Kidney tubule cell (primary cell): ENCODE results near the gene CRMP1.

ENCODE experiments used
- DNase-seq: peaks from one replicate; pipeline ENCODE4 v3.0.0-alpha.2; 2018; ENCODE audit warnings: low spot score

CRMP1 gene

DNA sequence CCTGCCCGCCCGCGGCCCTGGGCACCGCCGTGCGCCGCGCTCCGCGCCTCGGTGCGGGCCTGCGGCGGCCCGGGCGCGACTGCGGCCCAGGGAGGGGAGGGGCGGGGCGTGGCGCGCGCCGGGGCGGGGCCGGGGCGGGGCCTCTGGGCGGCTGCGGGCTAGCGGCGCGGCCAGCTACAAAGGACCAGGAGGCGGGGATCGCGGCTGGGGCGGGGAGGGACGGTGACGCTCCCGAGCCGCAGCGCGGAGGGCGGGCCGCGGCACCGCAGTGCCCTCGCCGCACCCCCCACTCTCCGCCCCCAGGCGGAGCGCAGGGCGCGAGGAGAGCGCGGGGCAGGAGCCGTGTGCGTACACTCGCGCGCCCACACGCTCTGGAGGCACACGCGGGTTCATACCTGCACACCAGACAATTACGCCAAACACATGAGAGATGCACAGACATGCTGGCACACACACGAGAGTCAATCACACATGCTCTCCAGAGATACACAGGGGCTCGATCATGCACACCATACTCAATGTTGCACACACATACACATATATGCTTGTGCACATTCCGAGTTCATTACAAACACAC is at the start of gene CRMP1:
TSS of gene CRMP1 (minus strand) at position 83 of the 577 bp plus-strand sequence. CDS start 117 bp downstream, outside the sequence.
- no peak for DNase-seq

GRCh38 chr4:5941601-5942000 is 48.7 kb upstream of the CRMP1 start:
- no peak for DNase-seq

DNA sequence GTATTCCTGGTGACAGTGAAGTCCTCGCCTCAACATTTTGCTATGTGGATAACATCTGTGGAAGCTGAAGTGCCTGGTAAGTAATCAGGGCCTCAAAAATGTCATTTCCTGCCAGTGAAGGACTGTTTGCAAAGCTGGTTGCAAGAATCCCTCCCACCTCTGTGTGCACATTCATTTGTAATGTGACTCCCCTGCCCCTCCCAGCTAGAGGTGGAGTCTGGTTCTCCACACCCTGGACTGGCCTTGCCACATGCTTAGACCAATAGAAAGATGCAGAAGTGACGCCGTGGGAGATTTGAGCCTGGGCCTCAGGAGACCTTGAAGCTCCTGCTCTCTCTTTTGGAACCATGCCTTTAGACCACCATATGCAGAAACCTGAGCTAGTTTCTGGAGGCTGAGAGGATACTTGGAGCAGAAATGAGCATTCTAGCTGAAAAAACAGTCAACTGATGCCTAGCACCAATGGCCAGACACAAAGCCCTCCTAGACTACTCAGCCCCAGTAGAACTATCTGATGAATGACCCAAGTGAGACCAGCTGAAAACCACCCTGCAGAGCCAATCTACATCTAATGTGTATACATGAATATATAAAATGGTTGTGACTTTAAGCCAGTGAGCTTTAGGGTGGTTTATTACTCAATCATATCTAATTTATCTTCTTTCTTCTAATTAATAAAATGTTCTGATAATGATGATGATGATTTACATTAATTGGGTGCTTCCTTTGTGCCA is 47.8 kb upstream of the CRMP1 start:
- peak; percentile 19 for DNase-seq

GRCh38 chr4:5933996-5934831 is 41.3 kb upstream of the CRMP1 start:
- no peak for DNase-seq

GRCh38 chr4:5933116-5933515 is 40.2 kb upstream of the CRMP1 start:
- DNase-seq = no peak

GRCh38 chr4:5932035-5932568 is 39.2 kb upstream of the CRMP1 start:
- DNase-seq = no peak

- no peak for DNase-seq
Observed at GRCh38 chr4:5931526-5931925, 38.6 kb upstream of the CRMP1 start.

GRCh38 chr4:5930876-5931275 is 38.0 kb upstream of the CRMP1 start:
- no peak for DNase-seq

DNA sequence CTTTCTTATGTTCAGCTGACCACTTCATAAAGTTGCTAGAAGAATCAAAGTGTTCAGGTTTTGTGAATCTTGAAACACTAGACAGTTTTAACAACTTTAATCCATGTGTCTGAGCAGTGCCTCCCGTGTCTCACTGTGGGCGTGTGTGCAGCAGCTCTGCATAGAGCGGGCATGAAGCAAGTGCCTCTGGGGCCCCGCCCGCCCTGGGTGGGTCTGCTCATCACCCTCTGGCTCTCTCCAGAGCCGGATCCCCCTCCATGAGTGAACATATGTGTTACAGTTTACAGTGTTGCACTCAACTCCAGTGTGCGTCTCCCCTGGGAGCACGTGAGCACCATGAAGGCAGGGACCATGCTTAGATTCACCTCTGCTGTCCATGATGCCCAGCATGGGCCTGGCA is 37.6 kb upstream of the CRMP1 start:
- DNase-seq = no peak

GRCh38 chr4:5928844-5929420 is 36.0 kb upstream of the CRMP1 start:
- DNase-seq = no peak

GRCh38 chr4:5928274-5928673 is 35.4 kb upstream of the CRMP1 start:
- DNase-seq = no peak

DNA sequence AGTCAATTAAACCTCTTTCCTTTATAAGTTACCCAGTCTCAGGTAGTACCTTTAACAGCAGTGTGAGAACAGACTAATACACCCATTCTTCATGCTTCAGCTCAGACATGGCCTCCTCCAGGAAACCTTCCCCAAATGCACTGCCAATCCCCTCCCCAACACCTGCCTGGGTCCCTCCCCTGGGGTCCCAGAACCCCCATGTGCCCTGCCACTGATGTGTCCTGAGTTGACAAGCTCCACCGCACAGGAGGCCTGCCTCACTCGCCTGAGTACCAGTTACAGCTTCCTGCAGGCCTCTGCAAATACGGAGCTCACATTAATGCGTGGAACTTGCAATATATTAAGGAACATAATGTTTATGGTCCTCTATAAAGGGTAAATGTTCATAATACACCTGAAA is 34.9 kb upstream of the CRMP1 start:
- no peak for DNase-seq

DNA sequence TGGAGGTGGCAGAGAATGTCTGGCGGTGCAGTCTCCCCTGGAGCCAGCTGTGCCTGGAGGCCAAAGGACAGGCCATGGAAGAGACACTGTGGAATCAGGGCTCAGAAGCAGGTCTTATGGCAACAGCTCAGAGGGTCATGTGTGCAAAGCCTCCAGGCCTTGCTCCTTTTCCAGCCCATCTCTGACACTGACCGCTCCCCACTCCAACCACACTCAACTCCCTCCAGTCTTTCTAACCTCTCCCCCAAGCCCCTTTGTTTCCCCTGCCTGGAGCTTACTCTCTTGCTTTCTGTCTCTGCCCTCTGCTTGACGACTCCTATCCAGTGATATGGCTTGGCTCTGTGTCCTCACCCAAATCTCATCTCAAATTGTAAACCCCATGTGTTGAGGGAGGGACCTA is 34.2 kb upstream of the CRMP1 start:
- no peak for DNase-seq

DNA sequence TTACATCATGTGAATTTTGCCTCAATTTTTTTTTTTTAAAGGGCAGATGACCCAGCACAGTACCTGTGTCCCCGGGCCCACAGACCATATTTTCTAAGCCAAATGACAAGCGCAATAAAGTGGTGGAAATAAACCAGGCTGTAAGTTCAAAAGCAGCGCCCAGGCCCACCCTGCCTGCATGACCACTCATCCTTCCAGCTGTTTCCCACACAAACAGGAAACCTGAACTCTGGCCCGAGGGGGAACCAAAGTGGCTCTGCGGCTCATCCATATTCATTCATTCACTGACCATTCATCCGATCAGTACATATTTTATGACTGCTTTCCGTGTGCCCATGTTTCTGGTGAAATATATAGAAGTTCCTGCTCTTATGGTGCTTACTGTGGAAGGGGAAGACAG is 33.7 kb upstream of the CRMP1 start:
- DNase-seq = no peak

DNA sequence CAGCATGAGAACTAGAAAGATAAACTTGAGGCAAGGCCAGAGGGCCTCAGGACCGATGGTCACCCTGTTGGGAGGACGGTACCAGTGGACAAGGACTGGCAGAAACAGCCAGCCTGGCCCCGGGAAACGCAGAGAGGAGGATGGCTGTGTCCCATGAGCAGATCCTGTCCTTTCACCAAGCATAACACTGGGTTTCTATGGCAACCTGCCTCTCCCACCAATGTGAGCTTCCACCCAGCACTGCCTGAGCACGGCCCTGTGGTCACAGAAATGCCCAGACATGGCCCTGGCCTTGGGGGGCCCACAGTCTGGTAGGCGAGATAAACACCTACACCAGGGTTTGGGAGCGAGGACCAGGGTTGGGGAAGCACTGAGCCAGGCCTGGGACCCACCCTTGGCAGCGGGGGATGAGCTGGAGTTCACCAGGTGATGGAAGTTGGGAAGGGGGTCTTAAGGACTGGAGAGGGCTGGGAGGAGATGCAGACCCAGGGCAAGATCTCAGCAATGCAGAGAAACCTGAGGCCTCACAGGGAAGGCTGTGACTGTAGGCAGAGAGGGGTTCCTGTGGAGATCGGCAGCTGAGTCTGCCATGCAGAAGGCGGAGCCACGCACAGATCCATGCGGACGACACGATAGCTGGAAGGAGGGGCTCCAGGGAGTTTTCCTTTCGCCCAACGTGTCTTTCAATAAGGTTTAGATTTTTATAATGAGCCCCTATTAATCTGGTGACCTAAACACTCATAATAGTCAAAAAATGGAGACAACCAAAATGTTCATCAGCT is 32.7 kb upstream of the CRMP1 start:
- DNase-seq = no peak

GRCh38 chr4:5924461-5925125 is 31.7 kb upstream of the CRMP1 start:
- no peak for DNase-seq

DNA sequence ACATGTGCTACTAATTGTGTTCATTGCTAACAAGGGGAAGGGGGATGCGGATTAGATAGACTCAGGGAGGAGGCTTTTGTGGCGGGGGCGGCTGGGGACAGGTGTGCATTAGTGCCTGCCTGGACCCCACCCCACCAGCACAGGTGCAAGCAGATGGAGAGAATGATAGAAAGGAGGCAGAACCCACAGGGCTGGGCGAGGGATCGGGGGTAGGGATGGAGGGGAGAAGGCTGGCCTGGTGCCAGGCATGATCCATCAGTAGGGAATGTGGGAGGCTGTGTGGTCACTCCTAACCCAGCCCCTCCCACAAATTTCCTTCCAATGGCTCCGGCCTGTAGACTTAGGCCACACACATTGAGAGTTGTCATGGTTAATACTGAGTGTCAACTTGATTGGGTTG is 30.5 kb upstream of the CRMP1 start:
- DNase-seq = no peak

DNA sequence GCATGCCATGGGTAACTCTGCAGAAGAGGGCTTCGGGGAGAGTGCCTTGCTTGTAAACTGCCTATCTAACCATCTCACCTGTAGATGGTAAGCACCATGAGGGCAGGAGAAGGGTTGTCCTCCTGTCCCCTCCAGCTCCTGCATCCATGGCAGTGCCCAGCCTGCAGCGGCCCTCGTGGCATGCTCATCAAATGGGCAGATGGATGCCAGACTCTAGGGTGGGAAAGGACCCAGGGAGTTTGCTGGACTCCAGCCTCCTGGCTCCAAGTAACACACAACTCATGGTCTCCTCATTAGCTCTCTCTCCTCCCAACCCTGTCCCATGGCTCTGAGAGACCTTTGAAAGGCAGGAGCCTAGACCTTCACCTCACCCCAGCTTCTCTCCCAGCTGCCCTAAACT is 29.7 kb upstream of the CRMP1 start:
- DNase-seq = no peak

- no peak for DNase-seq
Observed at GRCh38 chr4:5921981-5922380, 29.1 kb upstream of the CRMP1 start.

DNA sequence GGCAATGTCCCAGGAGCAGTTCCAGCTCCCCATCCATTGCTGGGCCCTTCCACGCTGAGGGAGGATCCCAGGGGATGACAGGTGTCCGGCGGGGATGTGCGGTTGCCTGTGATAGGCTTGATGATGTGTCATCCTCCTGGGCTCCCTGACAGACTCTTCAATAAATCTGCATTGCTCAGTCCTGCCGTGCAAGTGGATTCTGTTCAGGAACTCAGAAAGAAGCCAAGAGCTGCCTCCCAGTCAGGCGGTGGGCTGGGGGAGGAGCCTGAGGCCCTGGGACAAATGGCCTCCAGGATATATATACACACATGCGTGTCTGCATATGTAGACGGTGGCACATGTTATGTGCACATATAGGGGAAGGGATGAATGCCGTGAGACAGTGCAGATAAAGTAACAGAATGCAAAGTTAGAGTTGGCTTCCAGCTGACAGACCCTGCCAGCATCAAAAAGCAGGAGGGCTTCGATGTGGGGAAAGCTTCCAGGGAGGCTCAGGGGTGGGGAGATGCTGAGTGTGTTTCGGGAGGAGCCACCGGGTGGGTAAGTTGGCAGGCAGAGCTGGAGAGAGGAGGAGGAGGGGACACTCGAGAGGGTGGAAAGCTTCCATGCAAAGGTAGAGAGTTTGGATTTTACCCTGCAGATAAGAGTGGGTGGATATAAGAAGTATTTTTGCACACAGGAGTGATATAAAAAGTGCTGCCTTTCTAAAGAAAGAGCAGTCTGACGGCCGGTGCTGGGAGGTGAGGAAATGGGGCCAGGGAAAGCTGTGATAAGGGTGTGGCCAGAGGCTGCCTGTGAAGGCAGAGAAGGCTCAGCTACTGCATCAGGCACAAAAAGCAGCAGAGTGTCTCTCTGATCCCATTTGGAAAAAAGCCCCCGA is 28.5 kb upstream of the CRMP1 start:
- DNase-seq = no peak
